ENCODE results near the gene ARHGAP10.

DNA sequence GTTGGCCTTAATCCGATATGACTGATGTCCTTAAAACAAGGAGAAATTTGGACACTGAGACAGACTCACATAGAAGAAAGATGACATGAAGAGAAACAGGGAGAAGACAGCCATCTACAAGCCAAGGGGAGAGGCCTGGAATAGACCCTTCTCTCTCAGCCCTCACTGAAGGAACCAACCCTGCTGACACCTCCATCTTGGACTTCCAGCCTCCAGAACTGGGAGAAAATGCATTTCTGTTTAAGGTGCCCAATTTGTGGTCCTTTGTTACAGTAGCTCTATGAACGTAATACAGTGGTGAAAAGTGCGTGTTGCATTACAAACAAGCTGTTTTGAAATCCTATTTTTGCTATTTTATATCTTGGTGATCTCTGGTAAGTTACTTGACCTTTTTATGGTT lies 343.6 kb downstream of the ARHGAP10 start:
- TF ChIP-seq, protein P1, sequence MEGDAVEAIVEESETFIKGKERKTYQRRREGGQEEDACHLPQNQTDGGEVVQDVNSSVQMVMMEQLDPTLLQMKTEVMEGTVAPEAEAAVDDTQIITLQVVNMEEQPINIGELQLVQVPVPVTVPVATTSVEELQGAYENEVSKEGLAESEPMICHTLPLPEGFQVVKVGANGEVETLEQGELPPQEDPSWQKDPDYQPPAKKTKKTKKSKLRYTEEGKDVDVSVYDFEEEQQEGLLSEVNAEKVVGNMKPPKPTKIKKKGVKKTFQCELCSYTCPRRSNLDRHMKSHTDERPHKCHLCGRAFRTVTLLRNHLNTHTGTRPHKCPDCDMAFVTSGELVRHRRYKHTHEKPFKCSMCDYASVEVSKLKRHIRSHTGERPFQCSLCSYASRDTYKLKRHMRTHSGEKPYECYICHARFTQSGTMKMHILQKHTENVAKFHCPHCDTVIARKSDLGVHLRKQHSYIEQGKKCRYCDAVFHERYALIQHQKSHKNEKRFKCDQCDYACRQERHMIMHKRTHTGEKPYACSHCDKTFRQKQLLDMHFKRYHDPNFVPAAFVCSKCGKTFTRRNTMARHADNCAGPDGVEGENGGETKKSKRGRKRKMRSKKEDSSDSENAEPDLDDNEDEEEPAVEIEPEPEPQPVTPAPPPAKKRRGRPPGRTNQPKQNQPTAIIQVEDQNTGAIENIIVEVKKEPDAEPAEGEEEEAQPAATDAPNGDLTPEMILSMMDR (conservative IDR thresholded peaks at IDR 0.05; ENCODE audit: low read depth, low read length), result no peak
- no peak for TF ChIP-seq EZH2 (IDR thresholded peaks at IDR 0.05; ENCODE audit: low read length, unreplicated experiment)
